ENCODE measurements around the gene CCDC122. TPM values are rescaled to one million over a fixed set of nuclear protein-coding genes. Genes with fewer than 3 reads are reported as not detected.

The CCDC122 gene
- total and polyA plus RNA-seq, 10 of the 15 experiments (the other 5 are each of a cell fraction or from before 2014, with no cell fraction given) = 1.0 to 4.5 (median 2.9) TPM; not detected in 1

GRCh38 chr13:43876366-43876765, 3.2 kb downstream of the CCDC122 start:
- no TSS peak for BruUV-seq (replicated peaks)
- ChIA-PET RAD21 (ENCODE audit: unreplicated experiment) (no interaction called here), SMC1A (ENCODE audit: uncharacterized antibody, unreplicated experiment) (no interaction called here), POLR2A (no interaction called here), CTCF (no interaction called here)
- H3K4me1 ChIP-seq (ENCODE audit: control insufficient read depth, insufficient read depth, low read length) = peaks cover 19% of the 10 kb centered on the region
- in situ Hi-C loops (cut with MboI) = loop anchor here (10.0 kb wide), 1 partner anchor 902 kb away; no protein-coding TSS in a partner anchor
- H3K4me2 ChIP-seq (ENCODE audit: control insufficient read depth, insufficient read depth) = no peak overlapping the region
- H2AFZ ChIP-seq (ENCODE audit: control insufficient read depth, low read depth, low read length) = no peak overlapping the region
- DNase-seq (ENCODE audit: low read depth, low spot score) (no peak), FAIRE-seq (no peak), ATAC-seq (no peak)
- no peaks in the 10 kb centered on the region for H4K20me1 ChIP-seq (ENCODE audit: control insufficient read depth, insufficient read depth)
- H3K9me3 ChIP-seq (replicated peaks; ENCODE audit: control insufficient read depth, insufficient read depth, low read length) = no peaks in the 10 kb centered on the region; the same call in 2 of the 3 replicates
- H3K79me2 ChIP-seq (ENCODE audit: control insufficient read depth, insufficient read depth, low read length) = no peaks in the 10 kb centered on the region
- no peak overlapping the region for H3K9ac ChIP-seq (ENCODE audit: control insufficient read depth, insufficient read depth, low read length)
- H3K36me3 ChIP-seq (ENCODE audit: control insufficient read depth in 2 of 2, insufficient read depth in 2 of 2, low read length in 1 of 2) = no peaks in the 10 kb centered on the region
- H3K4me3 ChIP-seq = no peak overlapping the region
- H3K27me3 ChIP-seq (replicated peaks in 1 of 2; ENCODE audit: control insufficient read depth in 2 of 2, insufficient read depth in 2 of 2, low read length in 1 of 2) = no peaks in the 10 kb centered on the region
- intact Hi-C loops (cut with micrococcal nuclease; ENCODE audit: unreplicated experiment) = loop anchor here (10.0 kb wide), 1 partner anchor 912 kb away; no protein-coding TSS in a partner anchor
- WGBS (ENCODE audit: insufficient coverage, insufficient replicate concordance, low lambda C conversion rate, missing lambda C conversion rate) = 100% methylated on average over 2 of the region's 2 CpGs
- no peak overlapping the region for H3K27ac ChIP-seq (ENCODE audit: control insufficient read depth, insufficient read depth)
- TF ChIP-seq NFIC (IDR thresholded peaks at IDR 0.05; ENCODE audit: low read depth, low read length) (no peak), ZNF687 (IDR thresholded peaks at IDR 0.05) (no peak), EED (IDR thresholded peaks at IDR 0.05; ENCODE audit: low read depth) (no peak), HSF1 (IDR thresholded peaks at IDR 0.05; ENCODE audit: low read depth, low read length) (no peak), CBFB (IDR thresholded peaks at IDR 0.05; ENCODE audit: low read depth) (no peak), GATAD2B (conservative IDR thresholded peaks at IDR 0.05; ENCODE audit: low read depth) (no peak), KLF5 (IDR thresholded peaks at IDR 0.05; ENCODE audit: partially characterized antibody) (no peak), RAD21 (IDR thresholded peaks at IDR 0.05; ENCODE audit: insufficient read depth, low read depth, low read length) (no peak), PAX8 (IDR thresholded peaks at IDR 0.05) (no peak), MAX (IDR thresholded peaks at IDR 0.05; ENCODE audit: low read depth, low read length) (no peak)
